Endothelial cell (in vitro differentiated cells): ENCODE data around the gene DLGAP1. TPM values are rescaled to one million over a fixed set of nuclear protein-coding genes. Genes with fewer than 3 reads are reported as not detected.

Experiments
- DNase-seq: peaks from one replicate; pipeline ENCODE4 v3.0.0; 2021; ENCODE audit warnings: low spot score
- H3K27ac Mint-ChIP-seq: one replicate; pipeline ENCODE4 v1.8.0; 2021; ENCODE audit warnings: mixed read lengths, inconsistent platforms; ENCODE audit not compliant: unreplicated experiment
- H3K27me3 Mint-ChIP-seq: one replicate; pipeline ENCODE4 v1.8.0; 2021; ENCODE audit warnings: mild to moderate bottlenecking, moderate library complexity, mixed read lengths, inconsistent platforms; ENCODE audit not compliant: unreplicated experiment
- H3K36me3 Mint-ChIP-seq: one replicate; pipeline ENCODE4 v1.8.0; 2021; ENCODE audit warnings: mild to moderate bottlenecking, low read depth, mixed read lengths, inconsistent platforms; ENCODE audit not compliant: unreplicated experiment
- H3K4me1 Mint-ChIP-seq: one replicate; pipeline ENCODE4 v1.8.0; 2021; ENCODE audit warnings: mild to moderate bottlenecking, mixed read lengths, inconsistent platforms; ENCODE audit not compliant: unreplicated experiment
- H3K4me3 Mint-ChIP-seq: one replicate; pipeline ENCODE4 v1.8.0; 2021; ENCODE audit warnings: mild to moderate bottlenecking, mixed read lengths, inconsistent platforms; ENCODE audit not compliant: unreplicated experiment
- H3K9me3 Mint-ChIP-seq: one replicate; pipeline ENCODE4 v1.8.0; 2021; ENCODE audit warnings: mixed read lengths, inconsistent platforms; ENCODE audit not compliant: unreplicated experiment
- total RNA-seq: library from RNA; stranded (reverse); fragmentation: NEBNext Ultra II Directional; extraction: Animal tissue kit (Norgen Biotek cat#: 25700); gene quantifications from one replicate; pipeline ENCODE4 v1.2.1, GENCODE V29; 2021; ENCODE audit not compliant: unreplicated experiment
- TF ChIP-seq, protein P1 (sequence below): fragments of 200-600 bp; sonication (generic); IDR thresholded peaks from one replicate; pipeline ENCODE4 v1.5.0; 2021; ENCODE audit warnings: antibody characterized with exemption; ENCODE audit not compliant: unreplicated experiment

The DLGAP1 gene
- total RNA-seq, 1 donor from 2014 or later, result 1.8 TPM

DNA sequence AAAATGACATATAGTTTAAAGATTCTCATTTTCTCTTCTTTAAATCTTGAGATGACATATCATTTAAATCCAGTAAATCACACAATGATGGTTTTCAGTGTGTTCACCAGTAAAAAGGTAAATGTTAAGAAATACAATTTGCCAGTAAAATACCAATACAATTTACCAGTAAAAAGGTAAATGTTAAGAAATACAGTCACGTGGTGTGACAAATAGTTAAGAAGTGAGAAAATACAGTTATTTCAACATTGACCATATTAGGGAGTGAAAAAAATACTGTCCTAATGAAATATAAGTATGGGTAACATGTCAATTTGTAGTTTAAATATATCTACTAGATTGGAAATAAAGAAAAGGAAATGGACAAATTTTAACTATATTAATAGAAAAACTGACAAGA, 80.5 kb downstream of the DLGAP1 start:
- Mint-ChIP-seq H3K4me3 (no peak overlapping the region), H3K27ac (no peak overlapping the region), H3K27me3 (no peaks in the 10 kb centered on the region), H3K4me1 (peaks cover 10% of the 10 kb centered on the region), H3K9me3 (no peaks in the 10 kb centered on the region), H3K36me3 (no peaks in the 10 kb centered on the region)
- TF ChIP-seq, protein P1, sequence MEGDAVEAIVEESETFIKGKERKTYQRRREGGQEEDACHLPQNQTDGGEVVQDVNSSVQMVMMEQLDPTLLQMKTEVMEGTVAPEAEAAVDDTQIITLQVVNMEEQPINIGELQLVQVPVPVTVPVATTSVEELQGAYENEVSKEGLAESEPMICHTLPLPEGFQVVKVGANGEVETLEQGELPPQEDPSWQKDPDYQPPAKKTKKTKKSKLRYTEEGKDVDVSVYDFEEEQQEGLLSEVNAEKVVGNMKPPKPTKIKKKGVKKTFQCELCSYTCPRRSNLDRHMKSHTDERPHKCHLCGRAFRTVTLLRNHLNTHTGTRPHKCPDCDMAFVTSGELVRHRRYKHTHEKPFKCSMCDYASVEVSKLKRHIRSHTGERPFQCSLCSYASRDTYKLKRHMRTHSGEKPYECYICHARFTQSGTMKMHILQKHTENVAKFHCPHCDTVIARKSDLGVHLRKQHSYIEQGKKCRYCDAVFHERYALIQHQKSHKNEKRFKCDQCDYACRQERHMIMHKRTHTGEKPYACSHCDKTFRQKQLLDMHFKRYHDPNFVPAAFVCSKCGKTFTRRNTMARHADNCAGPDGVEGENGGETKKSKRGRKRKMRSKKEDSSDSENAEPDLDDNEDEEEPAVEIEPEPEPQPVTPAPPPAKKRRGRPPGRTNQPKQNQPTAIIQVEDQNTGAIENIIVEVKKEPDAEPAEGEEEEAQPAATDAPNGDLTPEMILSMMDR, result no peak
- DNase-seq, result no peak

GRCh38 chr18:4369705-4370104, 85.4 kb downstream of the DLGAP1 start:
- H3K27ac Mint-ChIP-seq, result no peak overlapping the region
- no peak for DNase-seq
- no peaks in the 10 kb centered on the region for H3K36me3 Mint-ChIP-seq
- H3K4me3 Mint-ChIP-seq, result no peak overlapping the region
- TF ChIP-seq, protein P1, result no peak
- H3K4me1 Mint-ChIP-seq, result peaks cover 12% of the 10 kb centered on the region
- H3K9me3 Mint-ChIP-seq, result no peaks in the 10 kb centered on the region
- H3K27me3 Mint-ChIP-seq, result no peaks in the 10 kb centered on the region

DNA sequence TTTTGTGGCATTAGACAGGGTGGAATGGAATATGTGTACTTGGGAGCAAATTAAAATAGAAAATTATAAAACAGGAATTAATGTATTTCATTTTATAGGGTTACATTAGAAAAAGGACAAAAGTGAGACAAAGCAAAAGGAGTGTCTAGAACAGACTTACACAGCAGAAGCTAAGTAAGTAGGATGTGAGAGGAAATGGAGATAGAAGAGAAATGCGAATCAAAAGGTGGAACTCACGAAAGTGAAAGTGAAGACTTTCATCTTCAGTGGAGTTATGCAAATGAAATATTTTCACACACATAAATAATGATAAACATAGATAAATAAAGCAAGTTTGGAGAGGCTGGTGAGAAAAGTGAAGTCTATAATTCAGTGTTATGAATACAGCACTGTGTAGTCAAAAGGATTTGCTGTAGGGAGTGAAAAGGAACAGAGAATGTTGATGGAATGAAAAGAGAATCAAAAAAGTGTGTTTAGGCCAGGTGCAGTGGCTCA, 94.8 kb downstream of the DLGAP1 start:
- H3K4me1 Mint-ChIP-seq, result peaks cover 5% of the 10 kb centered on the region
- no peak for DNase-seq
- H3K27ac Mint-ChIP-seq, result no peak overlapping the region
- no peaks in the 10 kb centered on the region for H3K36me3 Mint-ChIP-seq
- H3K4me3 Mint-ChIP-seq, result no peak overlapping the region
- H3K9me3 Mint-ChIP-seq, result no peaks in the 10 kb centered on the region
- peaks cover 3% of the 10 kb centered on the region for H3K27me3 Mint-ChIP-seq
- TF ChIP-seq, protein P1, result no peak

DNA sequence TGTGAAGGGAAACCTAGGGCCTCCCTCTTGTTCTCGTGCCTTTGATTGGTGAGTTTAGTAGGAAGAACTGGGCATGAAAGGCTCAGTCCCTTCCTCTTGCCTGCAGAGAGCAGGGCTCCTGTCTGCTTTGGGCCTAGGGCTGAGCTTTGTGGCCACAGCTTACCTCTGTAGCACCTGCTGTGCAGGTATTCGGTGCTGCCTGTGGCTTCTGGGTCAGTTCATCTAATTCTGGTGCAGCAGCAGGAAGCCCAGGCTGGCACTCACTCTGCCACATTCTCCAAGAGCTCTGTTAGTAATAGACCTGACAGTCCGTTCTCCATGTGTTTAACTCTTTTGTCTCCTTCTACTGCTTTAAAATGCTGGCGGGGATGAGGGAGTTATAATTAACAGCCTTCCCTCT, 96.5 kb downstream of the DLGAP1 start:
- H3K4me1 Mint-ChIP-seq, result peaks cover 5% of the 10 kb centered on the region
- no peak overlapping the region for H3K27ac Mint-ChIP-seq
- no peak for DNase-seq
- H3K27me3 Mint-ChIP-seq, result peaks cover 3% of the 10 kb centered on the region
- H3K9me3 Mint-ChIP-seq, result no peaks in the 10 kb centered on the region
- no peaks in the 10 kb centered on the region for H3K36me3 Mint-ChIP-seq
- H3K4me3 Mint-ChIP-seq, result no peak overlapping the region
- TF ChIP-seq, protein P1, result no peak

DNA sequence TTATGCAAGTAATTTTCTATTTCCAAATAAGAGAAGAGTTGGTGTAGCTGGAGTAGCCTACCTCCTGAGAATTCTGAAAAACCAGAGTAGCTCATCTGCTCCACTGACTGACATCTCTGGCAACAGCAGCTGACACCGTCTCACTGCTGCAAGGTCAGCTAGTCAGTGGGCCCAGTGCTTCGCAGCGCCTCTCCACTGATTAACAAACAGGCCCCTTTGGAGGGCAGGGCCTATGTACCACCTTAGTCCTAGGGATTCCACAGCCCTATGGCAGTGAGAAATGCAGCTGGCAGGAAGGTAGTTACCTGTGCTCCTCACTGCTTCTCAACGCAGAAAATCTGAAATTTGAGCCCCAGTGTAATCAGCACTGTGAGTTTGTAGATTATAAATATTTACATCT, 97.5 kb downstream of the DLGAP1 start:
- DNase-seq, result no peak
- Mint-ChIP-seq H3K4me1 (peaks cover 10% of the 10 kb centered on the region), H3K9me3 (no peaks in the 10 kb centered on the region), H3K27me3 (peaks cover 3% of the 10 kb centered on the region), H3K4me3 (no peak overlapping the region), H3K27ac (no peak overlapping the region), H3K36me3 (no peaks in the 10 kb centered on the region)
- TF ChIP-seq, protein P1, result no peak
